ENCODE data around the gene KCTD10.
"Not testable (repeated sequence)": the region's sequence is repeated elsewhere in the genome, so short reads cannot be mapped to it uniquely, and the experiment has no call there.

KCTD10 gene

DNA sequence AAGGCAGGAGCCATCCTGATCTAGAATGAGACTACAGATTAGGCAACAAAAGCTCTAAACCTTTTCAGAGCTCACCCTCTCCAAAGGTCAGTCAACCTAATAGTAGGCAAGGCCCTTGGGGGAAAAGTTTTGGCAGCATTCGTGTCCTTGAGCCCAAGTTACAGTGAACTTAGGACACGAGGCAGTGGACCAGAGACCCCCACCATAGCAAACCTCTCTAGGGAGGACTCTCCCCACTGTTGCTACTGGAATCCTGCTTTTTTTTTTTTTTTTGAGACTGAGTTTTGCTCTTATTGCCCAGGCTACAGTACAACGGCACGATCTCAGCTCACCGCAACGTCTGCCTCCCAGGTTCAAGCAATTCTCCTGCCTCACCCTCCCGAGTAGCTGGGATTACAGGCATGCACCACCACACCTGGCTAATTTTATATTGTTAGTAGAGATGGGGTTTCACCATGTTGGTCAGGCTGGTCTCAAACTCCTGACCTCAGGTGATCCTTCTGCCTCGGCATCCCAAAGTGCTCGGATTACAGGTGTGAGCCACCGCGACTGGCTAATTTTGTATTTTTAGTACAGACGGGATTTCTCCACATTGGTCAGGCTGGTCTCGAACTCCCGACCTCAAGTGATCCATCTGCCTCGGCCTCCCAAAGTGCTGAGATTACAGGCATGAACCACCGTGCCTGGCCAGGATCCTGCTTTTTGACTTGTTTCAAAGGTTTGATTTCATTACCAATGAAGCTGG, 3.4 kb downstream of the KCTD10 start:
- DNase-seq (ENCODE audit: low read depth in 2 of 2), result not testable (repeated sequence)

DNA sequence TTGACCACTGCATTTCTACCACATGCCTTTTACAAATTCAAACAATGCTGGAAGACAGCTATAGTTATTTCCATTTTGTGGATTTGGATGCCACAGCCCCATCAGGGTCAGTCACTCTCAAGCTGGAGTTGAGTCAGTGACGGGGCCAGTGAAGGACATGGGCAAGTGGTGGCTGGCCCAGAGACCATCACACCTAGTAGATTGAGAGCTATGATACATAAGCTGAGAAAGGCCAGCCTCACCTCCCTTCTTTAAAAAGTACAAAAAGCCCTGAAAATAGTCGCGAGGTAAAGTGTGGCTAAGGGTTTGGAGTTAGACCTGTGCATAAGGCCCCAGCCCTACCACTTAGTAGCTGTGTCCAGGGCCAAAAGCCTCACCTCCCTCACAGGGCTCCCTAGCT, 4.1 kb downstream of the KCTD10 start:
- no peak for DNase-seq (ENCODE audit: low read depth in 2 of 2)

GRCh38 chr12:109469517-109469916, 7.6 kb downstream of the KCTD10 start:
- DNase-seq (ENCODE audit: low read depth in 2 of 2), result no peak

- no peak for DNase-seq (ENCODE audit: low read depth in 2 of 2)
Measured at GRCh38 chr12:109467978-109468676, 9.0 kb downstream of the KCTD10 start.

GRCh38 chr12:109466821-109467220, 10.3 kb downstream of the KCTD10 start:
- DNase-seq (ENCODE audit: low read depth in 2 of 2), result no peak

- DNase-seq (ENCODE audit: low read depth in 2 of 2), result no peak
Measured at GRCh38 chr12:109466305-109466704, 10.8 kb downstream of the KCTD10 start.

- DNase-seq (ENCODE audit: low read depth in 2 of 2), result no peak
Measured at GRCh38 chr12:109464642-109465351, 12.3 kb downstream of the KCTD10 start.

DNA sequence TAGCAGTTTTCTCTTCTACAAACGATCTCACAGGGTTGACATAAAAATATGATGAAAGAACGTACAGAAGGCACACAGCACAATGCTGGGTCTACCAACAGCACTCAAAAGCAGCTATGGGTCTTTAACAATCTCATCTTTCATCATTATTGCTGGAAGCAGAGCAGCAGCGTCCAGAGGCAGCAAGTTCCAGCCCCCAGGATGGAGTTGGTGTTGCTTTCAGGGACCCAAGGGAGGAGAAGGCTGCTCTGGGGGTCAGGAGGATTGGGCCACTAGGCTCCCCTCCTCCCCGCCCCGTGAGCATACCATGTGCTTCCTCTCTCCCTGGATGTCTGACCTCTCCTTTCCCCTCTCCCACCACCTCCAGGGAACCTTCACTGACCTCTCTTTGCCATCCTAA, 13.3 kb downstream of the KCTD10 start:
- DNase-seq (ENCODE audit: low read depth in 2 of 2), result no peak

- no peak for DNase-seq (ENCODE audit: low read depth in 2 of 2)
Measured at GRCh38 chr12:109462868-109463692, 14.0 kb downstream of the KCTD10 start.

DNA sequence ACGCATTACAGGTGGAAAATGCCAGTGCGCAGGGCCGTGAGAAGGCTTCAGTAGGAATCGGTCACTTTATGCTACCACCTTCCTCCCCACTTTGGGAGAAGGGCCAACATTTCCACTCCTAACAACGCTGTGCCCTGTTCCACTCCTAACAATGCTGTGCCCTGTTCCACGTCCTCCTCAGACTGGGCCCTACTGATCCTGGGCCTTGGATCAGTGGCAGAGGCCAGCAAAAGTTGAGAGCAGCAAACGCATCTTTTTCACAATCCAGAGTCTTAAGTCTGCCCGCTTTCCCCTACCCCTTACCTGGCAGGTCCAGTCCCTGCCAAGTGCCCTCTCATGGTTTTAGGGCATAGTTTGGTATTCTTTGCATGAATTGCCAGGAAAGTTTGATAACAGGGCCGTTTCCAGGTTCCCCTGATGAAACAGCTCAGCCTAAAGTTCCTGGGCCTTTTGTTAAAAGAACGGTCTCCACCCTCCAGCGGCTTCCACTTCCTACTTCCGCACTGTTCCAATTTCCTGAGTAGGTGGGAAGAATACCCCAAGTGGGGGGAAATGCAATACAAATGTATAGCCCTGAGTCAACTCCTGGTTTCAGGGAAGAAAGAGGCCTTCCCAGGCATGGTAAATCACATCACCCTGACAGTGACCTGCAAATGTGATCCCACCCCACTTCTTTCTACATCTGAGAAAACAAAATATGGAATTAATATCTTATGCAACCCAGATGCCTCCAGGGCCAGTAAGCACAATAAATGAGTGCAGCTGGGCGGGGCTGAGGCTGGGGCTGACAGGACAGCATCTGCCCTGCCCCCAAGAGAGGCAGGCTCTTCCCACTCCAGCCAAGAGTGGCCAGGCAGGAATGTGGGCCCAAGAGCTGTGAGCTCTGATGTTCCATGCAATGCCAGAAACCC, 15.0 kb downstream of the KCTD10 start:
- no peak for DNase-seq (ENCODE audit: low read depth in 2 of 2)

GRCh38 chr12:109461049-109461845, 15.9 kb downstream of the KCTD10 start:
- no peak for DNase-seq (ENCODE audit: low read depth in 2 of 2)

DNA sequence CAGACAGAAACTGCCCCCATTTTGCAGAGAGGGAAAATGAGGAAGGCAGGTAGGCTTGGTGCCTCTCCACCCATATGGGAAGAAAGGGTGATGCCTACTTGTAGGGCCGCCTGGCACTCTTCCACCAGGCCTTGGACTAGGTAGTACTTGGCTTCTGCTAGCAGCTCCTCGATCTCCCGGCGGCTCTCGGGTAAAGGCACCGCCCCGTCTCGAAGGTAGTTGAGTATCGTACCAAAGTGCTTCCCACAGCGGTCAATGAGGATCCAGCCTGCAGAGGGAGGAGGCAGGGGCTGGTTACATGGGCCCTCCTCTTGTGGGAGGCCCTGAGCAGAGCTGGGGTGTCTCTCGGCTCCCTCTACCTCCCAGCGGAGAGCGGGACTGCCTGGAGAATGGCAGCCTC, 16.6 kb downstream of the KCTD10 start:
- no peak for DNase-seq (ENCODE audit: low read depth in 2 of 2)

DNA sequence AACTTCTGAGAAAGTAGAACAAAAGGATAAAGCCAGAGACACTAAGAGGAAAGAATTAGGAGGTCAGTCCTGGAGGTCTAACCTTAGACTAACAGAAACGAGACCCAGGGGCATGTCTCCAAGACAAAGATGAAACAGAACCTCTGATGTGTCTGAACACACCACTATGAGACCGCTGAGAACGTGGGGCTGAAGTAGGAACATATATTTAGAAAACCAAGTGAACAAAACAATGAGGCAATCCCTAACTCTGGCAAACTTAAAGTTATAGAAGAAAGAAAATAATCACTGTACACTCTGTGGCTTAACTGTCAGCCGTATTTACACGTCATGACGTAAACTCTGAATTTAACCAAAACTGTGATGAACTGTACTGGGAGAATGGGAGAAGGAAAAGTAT, 17.9 kb downstream of the KCTD10 start:
- DNase-seq (ENCODE audit: low read depth in 2 of 2), result no peak

GRCh38 chr12:109458771-109459208, 18.3 kb downstream of the KCTD10 start:
- DNase-seq (ENCODE audit: low read depth in 2 of 2), result no peak

- DNase-seq (ENCODE audit: low read depth in 2 of 2), result no peak
Measured at GRCh38 chr12:109458086-109458485, 19.0 kb downstream of the KCTD10 start.

- DNase-seq (ENCODE audit: low read depth in 2 of 2), result no peak
Measured at GRCh38 chr12:109455706-109456105, 21.4 kb downstream of the KCTD10 start.

GRCh38 chr12:109452489-109452888, 24.6 kb downstream of the KCTD10 start:
- no peak for DNase-seq (ENCODE audit: low read depth in 2 of 2)

- no peak for DNase-seq (ENCODE audit: low read depth in 2 of 2)
Measured at GRCh38 chr12:109451400-109451799, 25.7 kb downstream of the KCTD10 start.

DNA sequence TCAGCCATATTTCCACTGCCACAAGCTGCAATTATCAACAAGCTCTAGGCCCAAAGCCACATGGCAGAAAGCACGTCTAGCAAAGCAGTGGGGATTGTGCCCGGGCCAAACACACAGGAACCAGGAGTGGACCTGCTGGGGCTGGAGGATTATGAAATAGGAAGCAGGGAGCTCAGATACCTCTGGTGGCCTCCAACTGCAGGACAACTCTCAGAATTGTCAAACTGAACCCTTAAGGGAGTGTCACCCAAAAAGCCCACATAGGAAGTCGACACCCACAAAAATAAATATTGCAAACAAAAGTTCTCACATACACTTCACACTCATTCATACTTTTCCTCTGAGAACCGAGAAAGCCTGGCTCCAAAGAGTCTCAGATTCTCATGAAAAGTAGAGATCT, 26.1 kb downstream of the KCTD10 start:
- DNase-seq (ENCODE audit: low read depth in 2 of 2), result no peak
